K562 (cell line): ENCODE data around the gene C19orf12. TPM values are rescaled to one million over a fixed set of nuclear protein-coding genes. Genes with fewer than 3 reads are reported as not detected.
A peak's percentile ranks its signal among the peaks of the same experiment; 100 is the strongest.

Source experiments
- CEBPB ChIP-seq: fragments of 450-650 bp; IDR thresholded peaks from 2 replicates; pipeline ENCODE4 v1.6.1; 2016; ENCODE audit warnings: missing genetic modification characterization, missing compliant biosample characterization
- CSDE1 ChIP-seq, 2 experiments: fragments of 450-650 bp; IDR thresholded peaks; 2 replicates each; pipeline ENCODE4 v1.6.1; 2016; ENCODE audit warnings: mild to moderate bottlenecking in 1 of 2
- CXXC5 ChIP-seq: fragments of 250-450 bp; sonication (Bioruptor Pico); IDR thresholded peaks from 2 replicates; pipeline ENCODE4 v1.8.0; 2022; ENCODE audit warnings: inconsistent platforms, mild to moderate bottlenecking, moderate library complexity
- EZH2 ChIP-seq: IDR thresholded peaks from 2 replicates; pipeline ENCODE4 v1.6.1; 2012; ENCODE audit warnings: low read depth, mild to moderate bottlenecking, inconsistent platforms, low read length, borderline replicate concordance
- FOS ChIP-seq: IDR thresholded peaks from 3 replicates; pipeline ENCODE4 v1.6.1; 2011; ENCODE audit not compliant: insufficient read length; ENCODE audit errors: extremely low read depth
- HDAC6 ChIP-seq: IDR thresholded peaks from 2 replicates; pipeline ENCODE4 v1.6.1; 2012; ENCODE audit warnings: low read depth, mild to moderate bottlenecking, control low read depth, inconsistent platforms, low read length, moderate library complexity
- HNRNPLL ChIP-seq: fragments of 200-400 bp; formaldehyde crosslinking; IDR thresholded peaks from 2 replicates; pipeline ENCODE4 v1.6.1; 2017; ENCODE audit warnings: low read length, low read depth, mild to moderate bottlenecking; ENCODE audit not compliant: poor library complexity, severe bottlenecking
- MCM7 ChIP-seq, 2 experiments: fragments of 450-650 bp; IDR thresholded peaks; 2 replicates each; pipeline ENCODE4 v1.6.1; 2016 to 2018
- NEUROD1 ChIP-seq: fragments of 150-350 bp; IDR thresholded peaks from 2 replicates; pipeline ENCODE4 v1.6.1; 2014; ENCODE audit warnings: borderline replicate concordance, low read length, low read depth; ENCODE audit not compliant: partially characterized antibody
- OTX1 ChIP-seq: fragments of 450-650 bp; formaldehyde crosslinking; IDR thresholded peaks from 2 replicates; pipeline ENCODE4 v1.4.0; 2022; ENCODE audit warnings: mild to moderate bottlenecking
- RB1 ChIP-seq: fragments of 450-650 bp; IDR thresholded peaks from 2 replicates; pipeline ENCODE4 v1.6.1; 2017; ENCODE audit warnings: low read depth, mild to moderate bottlenecking
- SMAD4 ChIP-seq: fragments of 250-450 bp; sonication (Bioruptor Pico); conservative IDR thresholded peaks from 2 replicates; pipeline ENCODE4 v1.8.0; 2021; ENCODE audit warnings: inconsistent platforms, mild to moderate bottlenecking, moderate library complexity
- SMARCC2 ChIP-seq: fragments of 450-650 bp; IDR thresholded peaks from 2 replicates; pipeline ENCODE4 v1.6.1; 2017; ENCODE audit warnings: antibody characterized with exemption, moderate library complexity, mild to moderate bottlenecking, low read depth
- SRSF9 ChIP-seq: fragments of 200-400 bp; formaldehyde crosslinking; IDR thresholded peaks from 2 replicates; pipeline ENCODE4 v1.6.1; 2017; ENCODE audit warnings: low read depth, low read length, borderline replicate concordance
- TFAM ChIP-seq: fragments of 250-450 bp; sonication (Bioruptor Pico); conservative IDR thresholded peaks from 2 replicates; pipeline ENCODE4 v1.5.0; 2021; ENCODE audit warnings: mild to moderate bottlenecking, moderate library complexity
- UBTF ChIP-seq, 2 experiments: IDR thresholded peaks; 2 replicates each; pipeline ENCODE4 v1.6.1; 2012; ENCODE audit warnings: improper control_type of control experiment in 2 of 2, low read depth in 2 of 2, low read length in 2 of 2, borderline replicate concordance in 1 of 2
- ZBTB43 ChIP-seq: sonication (generic); formaldehyde crosslinking; IDR thresholded peaks from 2 replicates; pipeline ENCODE4 v1.8.0; 2023; ENCODE audit warnings: mild to moderate bottlenecking, missing genetic modification reagents
- ZFPM2 ChIP-seq: fragments of 250-450 bp; sonication (Bioruptor Pico); IDR thresholded peaks from 2 replicates; pipeline ENCODE4 v1.5.1; 2022; ENCODE audit warnings: mild to moderate bottlenecking
- ZNF212 ChIP-seq: fragments of 450-650 bp; formaldehyde crosslinking; IDR thresholded peaks from 2 replicates; pipeline ENCODE4 v1.4.0; 2020; ENCODE audit warnings: mild to moderate bottlenecking
- ZNF316 ChIP-seq: fragments of 450-650 bp; IDR thresholded peaks from 2 replicates; pipeline ENCODE4 v1.6.1; 2016
- ZNF445 ChIP-seq: fragments of 250-450 bp; sonication (Bioruptor Pico); IDR thresholded peaks from 2 replicates; pipeline ENCODE4 v1.4.0; 2020; ENCODE audit warnings: low read depth, mild to moderate bottlenecking, moderate library complexity
- ZNF830 ChIP-seq: fragments of 250-450 bp; sonication (Bioruptor Pico); IDR thresholded peaks from 2 replicates; pipeline ENCODE4 v1.5.0; 2021; ENCODE audit warnings: mild to moderate bottlenecking
- polyA plus RNA-seq, 8 experiments: library from polyadenylated mRNA; depleted of rRNA in 4 of 8; stranded (reverse) in 5 of 8; unstranded in 3 of 8; fragments of >200 nt; fragmentation: Nextera tagmentation in 2 of 8; fragmentation: Illumina TruSeq in 1 of 8; extraction: Ambion mirVana in 2 of 8; extraction: Trizol in 1 of 8; gene quantifications; 2 replicates each; pipeline versions ENCODE4 v1.2.1 to v1.2.3, GENCODE V29; 2011 to 2014; ENCODE audit warnings: inconsistent platforms in 1 of 8, missing spikeins in 1 of 8
- total RNA-seq, 7 experiments: library from RNA; depleted of rRNA in 6 of 7; stranded (reverse); fragments of >200 nt in 6 of 7; fragmentation: Illumina TruSeq in 2 of 7; extraction: Trizol in 2 of 7; gene quantifications; 2 replicates each; pipeline versions ENCODE4 v1.2.1 to v1.2.3, GENCODE V29; 2011 to 2021; ENCODE audit warnings: low replicate concordance in 1 of 7
- TF ChIP-seq, protein P1 (sequence below), 2 experiments: fragments of 200-800 bp in 1 of 2; sonication (Bioruptor generic) in 1 of 2; sonication (generic) in 1 of 2; formaldehyde crosslinking in 1 of 2; IDR thresholded peaks in 1 of 2; conservative IDR thresholded peaks in 1 of 2; 2 replicates each; pipeline versions ENCODE4 v1.5.0 to v1.6.1; 2016 to 2020; ENCODE audit warnings: missing compliant biosample characterization in 1 of 2, missing genetic modification characterization in 1 of 2, missing genetic modification reagents in 1 of 2
- TF ChIP-seq, protein P2 (sequence below): fragments of 250-450 bp; sonication (Bioruptor Pico); IDR thresholded peaks from 2 replicates; pipeline ENCODE4 v1.8.0; 2021; ENCODE audit warnings: mild to moderate bottlenecking, moderate library complexity

Gene C19orf12
- total and polyA plus RNA-seq, 9 of the 15 experiments (the other 6 are each of a cell fraction or from before 2014, with no cell fraction given): 1.9 to 14.5 (median 10.2) TPM

- TF ChIP-seq HDAC6 (no peak), FOS (no peak), TFAM (CRISPR knock-in tag) (no peak), ZFPM2 (CRISPR knock-in tag) (no peak), ZNF316 (no peak), ZNF830 (CRISPR knock-in tag) (0 out of 2 replicates have a peak, but pooled peaks have one; percentile 12), SMAD4 (no peak; the same call in 1 of the 2 replicates), RB1 (no peak), HNRNPLL (no peak), CXXC5 (CRISPR knock-in tag) (peak; percentile 52), SRSF9 (no peak), ZNF445 (CRISPR knock-in tag) (no peak), ZNF212 (no peak), ZBTB43 (CRISPR knock-in tag) (no peak), NEUROD1 (no peak), MCM7 (IDR thresholded peaks at IDR 0.05) (no peak), UBTF (IDR thresholded peaks at IDR 0.05; ENCODE audit: borderline replicate concordance in 1 of 2, low read depth in 2 of 2, low read length in 2 of 2) (no peak), SMARCC2 (no peak), EZH2 (no peak), OTX1 (CRISPR knock-in tag) (no peak), CSDE1 (IDR thresholded peaks at IDR 0.05) (no peak), CEBPB (tag) (peak; percentile 82)
- TF ChIP-seq, protein P1, sequence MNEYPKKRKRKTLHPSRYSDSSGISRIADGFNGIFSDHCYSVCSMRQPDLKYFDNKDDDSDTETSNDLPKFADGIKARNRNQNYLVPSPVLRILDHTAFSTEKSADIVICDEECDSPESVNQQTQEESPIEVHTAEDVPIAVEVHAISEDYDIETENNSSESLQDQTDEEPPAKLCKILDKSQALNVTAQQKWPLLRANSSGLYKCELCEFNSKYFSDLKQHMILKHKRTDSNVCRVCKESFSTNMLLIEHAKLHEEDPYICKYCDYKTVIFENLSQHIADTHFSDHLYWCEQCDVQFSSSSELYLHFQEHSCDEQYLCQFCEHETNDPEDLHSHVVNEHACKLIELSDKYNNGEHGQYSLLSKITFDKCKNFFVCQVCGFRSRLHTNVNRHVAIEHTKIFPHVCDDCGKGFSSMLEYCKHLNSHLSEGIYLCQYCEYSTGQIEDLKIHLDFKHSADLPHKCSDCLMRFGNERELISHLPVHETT (CRISPR knock-in tag; conservative IDR thresholded peaks at IDR 0.05 in 1 of 2, IDR thresholded peaks at IDR 0.05 in 1 of 2): no peak
- TF ChIP-seq, protein P2, sequence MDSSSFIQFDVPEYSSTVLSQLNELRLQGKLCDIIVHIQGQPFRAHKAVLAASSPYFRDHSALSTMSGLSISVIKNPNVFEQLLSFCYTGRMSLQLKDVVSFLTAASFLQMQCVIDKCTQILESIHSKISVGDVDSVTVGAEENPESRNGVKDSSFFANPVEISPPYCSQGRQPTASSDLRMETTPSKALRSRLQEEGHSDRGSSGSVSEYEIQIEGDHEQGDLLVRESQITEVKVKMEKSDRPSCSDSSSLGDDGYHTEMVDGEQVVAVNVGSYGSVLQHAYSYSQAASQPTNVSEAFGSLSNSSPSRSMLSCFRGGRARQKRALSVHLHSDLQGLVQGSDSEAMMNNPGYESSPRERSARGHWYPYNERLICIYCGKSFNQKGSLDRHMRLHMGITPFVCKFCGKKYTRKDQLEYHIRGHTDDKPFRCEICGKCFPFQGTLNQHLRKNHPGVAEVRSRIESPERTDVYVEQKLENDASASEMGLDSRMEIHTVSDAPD (CRISPR knock-in tag): no peak
Measured at GRCh38 chr19:29687244-29687896, 27.7 kb downstream of the C19orf12 start (continued).
